Heart right ventricle (tissue), 16 donors: ENCODE measurements around the gene KIF16B. TPM values are rescaled to one million over a fixed set of nuclear protein-coding genes. Genes with fewer than 3 reads are reported as not detected.
A peak's percentile ranks its signal among the peaks of the same experiment; 100 is the strongest.

Experiments
- ATAC-seq, 8 donors: fragments of 200-7000 bp; cut with Tn5 transposase; one replicate each; pipeline ENCODE4 v1.9.1; 2020; ENCODE audit warnings: mild to moderate bottlenecking in 8 of 8, moderate library complexity in 8 of 8, moderate number of reproducible peaks in 1 of 8
- DNase-seq, 2 donors: peaks; one replicate each; pipeline ENCODE4 v3.0.0-alpha.2; 2020
- H3K27ac ChIP-seq, 10 donors: fragments of 200-600 bp; sonication (generic) in 2 of 10; one replicate each; pipeline versions ENCODE4 v1.5.0 to v1.8.0; 2020 to 2022; ENCODE audit warnings: mild to moderate bottlenecking in 3 of 10
- H3K27me3 ChIP-seq, 7 donors: fragments of 200-600 bp; one replicate each; pipeline ENCODE4 v1.8.0; 2021 to 2022; ENCODE audit warnings: mild to moderate bottlenecking in 2 of 7
- H3K36me3 ChIP-seq, 9 donors: fragments of 200-600 bp; sonication (generic) in 1 of 9; one replicate each; pipeline versions ENCODE4 v1.5.0 to v1.8.0; 2020 to 2022; ENCODE audit warnings: mild to moderate bottlenecking in 2 of 9
- H3K4me1 ChIP-seq, 9 donors: fragments of 200-600 bp; sonication (generic) in 1 of 9; one replicate each; pipeline versions ENCODE4 v1.5.0 to v1.8.0; 2020 to 2022; ENCODE audit warnings: mild to moderate bottlenecking in 4 of 9
- H3K4me3 ChIP-seq, 10 donors: fragments of 200-600 bp; sonication (generic) in 2 of 10; one replicate each; pipeline versions ENCODE4 v1.5.0 to v1.8.0; 2020 to 2022; ENCODE audit warnings: mild to moderate bottlenecking in 7 of 10, moderate library complexity in 2 of 10
- H3K9me3 ChIP-seq, 11 donors: fragments of 200-600 bp in 10 of 11; sonication (generic) in 2 of 11; one replicate each; pipeline versions ENCODE4 v1.5.0 to v1.8.0; 2013 to 2022; ENCODE audit warnings: mild to moderate bottlenecking in 2 of 11, control low read depth in 1 of 11, moderate library complexity in 1 of 11
- WGBS, 2 donors: extraction: QIAGEN DNeasy Blood & Tissue Kit; methylation state at CpG; one replicate each; pipeline ENCODE4 v1.1.7; 2013; ENCODE audit warnings: inconsistent platforms in 1 of 2; 5-methylcytosine and 5-hydroxymethylcytosine counted together
- intact Hi-C, 10 donors: fragments of 100-400 bp; cut with DNase I; formaldehyde crosslinking; loops; one replicate each; pipeline versions ENCODE4 v1.11.1 to v1.14.2; 2022
- polyA plus RNA-seq, 2 donors: library from polyadenylated mRNA; stranded (reverse); fragments of 200-250 nt; gene quantifications; one replicate each; pipeline ENCODE4 v1.2.3, GENCODE V29; 2013
- total RNA-seq, 10 donors: library from RNA; stranded (reverse); fragmentation: NEBNext Ultra II Directional in 3 of 10; extraction: Animal tissue kit (Norgen Biotek cat#: 25700) in 3 of 10; gene quantifications; one replicate each; pipeline versions ENCODE4 v1.2.1 to v1.2.4, GENCODE V29; 2021 to 2023
- TF ChIP-seq, protein P1 (sequence below), 9 donors: fragments of 200-600 bp; sonication (generic) in 2 of 9; IDR thresholded peaks; one replicate each; pipeline versions ENCODE4 v1.5.0 to v1.8.0; 2021 to 2022; ENCODE audit warnings: antibody characterized with exemption in 9 of 9, mild to moderate bottlenecking in 5 of 9, moderate library complexity in 1 of 9
- donor health status: Arrhythmogenic right ventricular cardiomyopathy.
- donor health status: ischemic (EF 13 %, LVEDD 7.1; RV severe dilation, severe dysfunction).
- donor health status: healthy with polysubstance abuse.
- donor health status: DM: no; HTN: yes; CAD: no.
- donor health status: DM: no; HTN: no; CAD: no.
- donor health status: ischemic (EF 25% LVEDD 6.9; RV normal size, moderate dysfunction).
- donor health status: ischemic (EF 25% LVEDD 5.7; RV mildly dilated, moderate dysfunction).
- donor health status: healthy.
- donor health status: DM: yes; HTN: yes; CAD: no.
- donor health status: Ischemic cardiomyopathy.
- donor health status: ischemic (EF 35%, LVEDD 5.7; RV mildly dilated, moderate dysfunction).
- donor health status: nonischemic (EF 11% LVEDD 7.7; RV severe dilation, severe dysfunction).
- donor health status: DM: yes; HTN: yes; CAD: no.
- donor health status: PGD.
- donor health status: ischemic (EF 29% LVEDD 5.4; RV normal size, mild dysfunction).
- donor health status: nonischemic (EF 23%, LVEDD 6.1; RV moderate dilation, normal function).

The KIF16B gene
- total and polyA plus RNA-seq, 12 donors: 9.7 to 22.5 (median 17.9) TPM

DNA sequence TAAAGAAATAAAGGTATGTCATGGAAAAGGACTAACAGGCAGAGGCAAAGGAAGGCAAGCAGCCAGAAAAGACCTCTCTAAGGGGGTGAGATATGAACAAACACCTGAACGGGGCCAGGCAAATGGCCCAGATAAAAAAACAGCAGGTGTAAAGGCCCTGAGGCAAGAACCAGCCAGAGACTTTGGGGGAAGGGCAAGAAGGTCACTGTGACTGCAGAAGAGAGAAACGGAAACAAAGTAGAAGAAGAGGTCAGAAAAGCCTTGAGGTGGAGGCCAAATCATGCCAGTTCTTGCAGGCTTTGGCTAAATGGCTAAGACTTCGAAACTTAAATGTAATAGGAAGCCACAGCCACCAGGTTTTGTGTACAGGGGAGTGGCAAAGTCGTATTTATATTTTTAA lies 30.8 kb downstream of the KIF16B start:
- WGBS, 2 donors: 90 to 93% methylated on average over 4 of the region's 4 CpGs
- H3K27ac ChIP-seq: no peak overlapping the region
- H3K4me3 ChIP-seq: no peak overlapping the region
- H3K9me3 ChIP-seq: no peaks in the 10 kb centered on the region
- no peak for DNase-seq
- no peak for ATAC-seq
- H3K4me1 ChIP-seq: peaks cover 0 to 34% (median 15%) of the 10 kb centered on the region in 9 donors
- no peaks in the 10 kb centered on the region for H3K36me3 ChIP-seq
- intact Hi-C loops: loop anchor here in 1 of 10 donors (5.0 kb wide), 1 partner anchor 35 kb away; no protein-coding TSS in a partner anchor
- no peaks in the 10 kb centered on the region for H3K27me3 ChIP-seq
- TF ChIP-seq, protein P1, sequence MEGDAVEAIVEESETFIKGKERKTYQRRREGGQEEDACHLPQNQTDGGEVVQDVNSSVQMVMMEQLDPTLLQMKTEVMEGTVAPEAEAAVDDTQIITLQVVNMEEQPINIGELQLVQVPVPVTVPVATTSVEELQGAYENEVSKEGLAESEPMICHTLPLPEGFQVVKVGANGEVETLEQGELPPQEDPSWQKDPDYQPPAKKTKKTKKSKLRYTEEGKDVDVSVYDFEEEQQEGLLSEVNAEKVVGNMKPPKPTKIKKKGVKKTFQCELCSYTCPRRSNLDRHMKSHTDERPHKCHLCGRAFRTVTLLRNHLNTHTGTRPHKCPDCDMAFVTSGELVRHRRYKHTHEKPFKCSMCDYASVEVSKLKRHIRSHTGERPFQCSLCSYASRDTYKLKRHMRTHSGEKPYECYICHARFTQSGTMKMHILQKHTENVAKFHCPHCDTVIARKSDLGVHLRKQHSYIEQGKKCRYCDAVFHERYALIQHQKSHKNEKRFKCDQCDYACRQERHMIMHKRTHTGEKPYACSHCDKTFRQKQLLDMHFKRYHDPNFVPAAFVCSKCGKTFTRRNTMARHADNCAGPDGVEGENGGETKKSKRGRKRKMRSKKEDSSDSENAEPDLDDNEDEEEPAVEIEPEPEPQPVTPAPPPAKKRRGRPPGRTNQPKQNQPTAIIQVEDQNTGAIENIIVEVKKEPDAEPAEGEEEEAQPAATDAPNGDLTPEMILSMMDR (IDR thresholded peaks at IDR 0.05): no peak

DNA sequence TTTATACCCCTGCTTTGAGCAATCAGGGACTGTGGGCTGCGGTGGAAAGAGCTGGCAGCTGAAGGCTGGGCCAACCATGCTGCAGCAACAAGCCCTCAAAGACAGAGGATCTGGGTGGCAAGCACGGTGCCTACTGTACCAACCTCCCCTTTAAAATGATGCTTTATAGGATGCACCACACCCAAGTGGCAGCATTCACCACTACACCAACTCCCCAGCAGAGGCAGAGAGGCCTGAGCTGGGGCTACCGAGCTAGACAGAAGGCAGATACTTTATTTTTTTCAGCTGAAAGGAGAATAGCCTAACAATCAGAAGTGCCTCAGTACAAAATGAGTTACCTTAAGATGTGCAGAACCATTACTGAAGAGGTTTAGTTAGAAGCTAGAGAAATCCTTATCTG lies 31.4 kb downstream of the KIF16B start:
- Histone ChIP-seq H3K9me3 (no peaks in the 10 kb centered on the region), H3K27ac (peak overlapping the region in 2 of 10 donors; percentile 33 to 41), H3K36me3 (no peaks in the 10 kb centered on the region), H3K4me1 (peaks cover 0 to 38% (median 15%) of the 10 kb centered on the region in 9 donors), H3K27me3 (no peaks in the 10 kb centered on the region), H3K4me3 (no peak overlapping the region)
- intact Hi-C loops: loop anchor here in 1 of 10 donors (5.0 kb wide), 1 partner anchor 35 kb away; no protein-coding TSS in a partner anchor
- ATAC-seq (peak in 1 of 8 donors; percentile 17), DNase-seq (no peak)
- WGBS, 2 donors: 91 to 96% methylated on average over 3 of the region's 3 CpGs
- TF ChIP-seq, protein P1 (IDR thresholded peaks at IDR 0.05): no peak

DNA sequence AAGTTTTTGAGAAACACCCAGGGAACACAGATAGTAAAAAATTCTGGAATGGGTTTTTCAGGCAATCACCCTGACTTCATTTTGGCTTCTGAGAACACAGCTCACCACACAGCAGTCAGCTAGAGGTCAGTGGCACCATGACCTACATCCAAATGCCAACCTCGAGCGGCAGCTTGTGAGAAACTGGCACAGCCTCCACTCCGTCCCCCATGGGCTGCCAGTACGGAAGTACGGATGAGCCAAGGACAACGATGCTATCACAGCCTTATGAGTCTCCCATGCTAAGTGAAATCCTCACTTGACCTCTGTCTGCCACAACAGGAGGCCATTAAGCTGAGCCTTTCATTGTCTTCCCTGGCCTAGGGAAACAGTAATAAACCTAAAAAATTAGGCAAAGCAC lies 32.0 kb downstream of the KIF16B start:
- DNase-seq (peak; percentile 55 to 62), ATAC-seq (peak; percentile 80 to 98 (median 94))
- TF ChIP-seq, protein P1 (IDR thresholded peaks at IDR 0.05): no peak
- H3K36me3 ChIP-seq: no peaks in the 10 kb centered on the region
- H3K9me3 ChIP-seq: no peaks in the 10 kb centered on the region
- H3K27me3 ChIP-seq: no peaks in the 10 kb centered on the region
- intact Hi-C loops: loop anchor here in 1 of 10 donors (5.0 kb wide), 1 partner anchor 36 kb away; no protein-coding TSS in a partner anchor
- H3K27ac ChIP-seq: peak overlapping the region in 2 of 10 donors; percentile 33 to 41
- WGBS, 2 donors: 32 to 40% methylated on average over 6 of the region's 6 CpGs
- H3K4me1 ChIP-seq: peaks cover 0 to 42% (median 15%) of the 10 kb centered on the region in 9 donors
- H3K4me3 ChIP-seq: no peak overlapping the region

DNA sequence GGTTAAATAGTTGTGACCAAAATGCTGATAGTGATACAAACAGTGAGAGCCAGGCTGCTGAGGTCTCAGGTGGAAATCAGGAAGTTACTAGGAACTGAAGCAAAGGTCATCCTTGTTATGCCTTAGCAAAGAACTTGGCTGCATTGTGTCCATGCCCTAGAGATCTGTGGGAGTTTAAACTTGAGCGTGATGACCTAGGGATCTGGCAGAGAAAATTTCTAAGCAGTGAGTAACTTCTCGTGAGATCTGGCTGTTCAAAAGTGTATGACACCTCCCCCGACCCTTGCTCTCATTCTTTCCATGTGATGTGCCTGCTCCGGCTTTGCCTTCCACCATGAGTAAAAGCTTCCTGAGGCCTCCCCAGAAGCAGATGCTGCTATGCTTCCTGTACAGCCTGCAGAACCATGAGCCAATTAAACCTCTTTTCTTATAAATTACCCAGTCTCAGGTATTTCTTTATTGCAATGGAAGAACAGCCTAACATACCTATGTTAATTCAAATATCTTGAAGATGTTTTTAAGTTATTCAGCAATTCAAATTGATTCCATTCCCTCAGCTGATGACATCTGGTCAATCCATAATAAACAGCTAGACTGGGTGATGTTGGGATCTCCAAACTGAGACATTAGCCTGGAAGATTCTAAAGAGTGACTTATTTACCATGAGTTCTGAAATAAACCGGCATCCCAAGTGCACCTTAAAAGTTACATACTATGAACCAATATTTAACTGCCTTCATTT lies 33.8 kb downstream of the KIF16B start:
- no peaks in the 10 kb centered on the region for H3K9me3 ChIP-seq
- ATAC-seq (no peak), DNase-seq (no peak)
- no peaks in the 10 kb centered on the region for H3K27me3 ChIP-seq
- H3K27ac ChIP-seq: no peak overlapping the region
- peaks cover 0 to 42% (median 15%) of the 10 kb centered on the region in 9 donors for H3K4me1 ChIP-seq
- 70 to 77% methylated on average over 5 of the region's 5 CpGs for whole genome bisulfite sequencing, 2 donors
- intact Hi-C loops: loop anchor here in 1 of 10 donors (5.0 kb wide), 1 partner anchor 38 kb away; no protein-coding TSS in a partner anchor
- TF ChIP-seq, protein P1 (IDR thresholded peaks at IDR 0.05): no peak
- H3K36me3 ChIP-seq: no peaks in the 10 kb centered on the region
- H3K4me3 ChIP-seq: no peak overlapping the region
